Ecto neural progenitor cell (in vitro differentiated cells): ENCODE results near the gene SYNPO.

Experiments used
- DNase-seq: peaks from one replicate; pipeline ENCODE4 v3.0.0-alpha.2; 2018; ENCODE audit warnings: low spot score

Gene SYNPO

DNA sequence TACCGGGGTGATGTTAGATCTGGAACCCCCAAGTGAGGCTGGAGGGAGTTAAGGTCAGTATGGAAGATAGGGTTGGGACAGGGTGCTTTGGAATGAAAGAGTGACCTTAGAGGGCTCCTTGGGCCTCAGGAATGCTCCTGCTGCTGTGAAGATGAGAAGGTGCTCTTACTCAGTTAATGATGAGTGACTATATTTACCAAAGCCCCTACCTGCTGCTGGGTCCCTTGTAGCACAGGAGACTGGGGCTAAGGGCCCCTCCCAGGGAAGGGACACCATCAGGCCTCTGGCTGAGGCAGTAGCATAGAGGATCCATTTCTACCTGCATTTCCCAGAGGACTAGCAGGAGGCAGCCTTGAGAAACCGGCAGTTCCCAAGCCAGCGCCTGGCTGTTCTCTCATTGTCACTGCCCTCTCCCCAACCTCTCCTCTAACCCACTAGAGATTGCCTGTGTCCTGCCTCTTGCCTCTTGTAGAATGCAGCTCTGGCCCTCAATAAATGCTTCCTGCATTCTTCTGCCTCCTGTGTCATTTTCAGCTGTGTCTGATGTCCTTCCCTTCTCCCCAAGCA is 18.3 kb downstream of the SYNPO start:
- DNase-seq = no peak

DNA sequence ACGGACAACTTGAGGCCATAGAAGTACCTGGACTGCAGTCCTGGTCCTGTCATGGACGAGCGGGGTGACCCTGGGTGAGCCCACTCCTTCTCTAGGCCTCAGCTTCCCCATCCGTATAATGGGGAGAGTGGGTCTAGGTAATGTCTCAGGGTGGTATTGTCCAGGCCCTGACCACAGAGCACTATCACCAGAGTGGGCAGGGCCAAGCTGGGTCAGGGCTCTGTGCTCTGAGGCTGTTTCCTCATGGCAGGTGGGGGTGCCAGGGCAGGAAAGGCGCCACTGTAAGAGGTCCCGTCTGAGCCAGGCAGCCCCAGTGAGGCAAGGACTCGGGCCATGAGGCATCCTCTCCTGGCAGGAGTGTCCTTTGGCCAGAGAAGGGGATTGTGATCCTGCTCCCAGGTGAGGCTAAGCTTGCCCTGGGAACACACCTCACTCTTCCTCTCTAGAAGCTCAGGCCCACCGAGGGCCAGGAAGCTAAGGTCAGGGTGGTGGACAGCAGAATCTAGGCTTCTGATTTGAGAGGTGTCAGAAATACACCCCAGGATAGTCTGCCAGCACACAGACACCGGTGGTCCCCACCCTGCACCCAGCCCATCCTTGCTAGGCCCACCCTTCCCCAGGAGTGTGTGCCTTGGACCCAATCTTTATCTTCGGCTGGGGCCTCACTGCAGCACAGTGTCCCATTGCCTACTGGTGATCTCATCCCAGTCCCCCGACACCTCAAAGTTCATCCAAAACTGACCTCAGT is 19.1 kb downstream of the SYNPO start:
- DNase-seq = peak; percentile 37

DNA sequence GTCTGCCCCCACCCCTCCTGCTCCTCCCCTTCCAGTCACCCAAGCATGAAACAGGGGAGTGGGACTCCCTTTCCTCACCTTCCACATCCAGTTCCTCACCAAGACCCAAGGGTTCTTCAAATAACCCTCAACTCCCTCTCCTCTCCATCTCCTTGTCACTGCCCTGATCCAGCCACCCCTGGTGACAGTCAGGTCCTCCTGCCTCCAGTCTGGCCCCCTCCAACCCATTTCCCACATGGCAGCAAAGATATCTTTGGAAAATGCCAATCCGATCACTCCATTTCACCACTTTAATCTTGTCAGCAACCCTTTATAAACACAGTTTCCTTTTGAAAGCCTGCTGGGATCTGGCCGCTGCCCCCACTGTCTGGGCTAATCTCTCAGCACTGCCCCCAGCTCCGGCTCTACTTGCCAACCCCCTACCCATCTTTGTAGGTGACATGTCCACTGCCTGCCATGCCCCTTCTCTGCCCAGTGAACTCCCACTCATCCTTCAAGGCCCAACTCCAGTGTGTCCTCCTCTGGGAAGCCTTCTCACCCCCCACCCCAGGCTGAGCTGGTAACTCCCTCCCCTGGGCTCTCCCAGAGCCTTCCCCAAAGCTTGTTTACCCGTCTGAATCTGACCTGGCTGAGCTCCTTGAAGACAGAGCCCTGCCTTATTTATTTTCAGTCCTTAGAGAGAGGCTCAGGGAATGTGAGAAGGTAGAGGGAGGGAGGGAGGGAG is 19.8 kb downstream of the SYNPO start:
- DNase-seq = peak; percentile 49

DNA sequence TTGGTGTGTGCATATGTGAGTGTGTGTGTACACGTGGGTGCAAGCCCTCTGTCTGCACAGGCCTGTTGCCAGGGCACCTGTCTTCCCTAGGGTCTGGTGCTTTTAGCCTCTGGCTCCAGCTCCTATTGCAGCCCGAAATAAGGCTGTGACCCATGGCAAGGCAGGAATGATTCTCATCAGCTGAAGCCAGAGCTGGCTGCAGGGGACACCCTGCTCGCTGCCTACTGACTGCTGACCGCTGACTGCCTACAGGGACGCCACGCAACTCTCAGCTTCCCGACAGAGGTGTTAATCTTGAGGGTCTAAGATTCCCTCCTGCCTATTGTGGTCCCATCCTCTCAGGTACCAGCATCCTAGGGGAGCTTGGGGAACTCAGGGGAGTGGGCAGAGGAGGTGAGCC is 20.6 kb downstream of the SYNPO start, which contains the start of gene MYOZ3:
Gene MYOZ3 (plus strand): TSS at position 166 of the 400 bp plus-strand sequence. CDS start 1,691 bp downstream, outside the sequence.
- DNase-seq = no peak

DNA sequence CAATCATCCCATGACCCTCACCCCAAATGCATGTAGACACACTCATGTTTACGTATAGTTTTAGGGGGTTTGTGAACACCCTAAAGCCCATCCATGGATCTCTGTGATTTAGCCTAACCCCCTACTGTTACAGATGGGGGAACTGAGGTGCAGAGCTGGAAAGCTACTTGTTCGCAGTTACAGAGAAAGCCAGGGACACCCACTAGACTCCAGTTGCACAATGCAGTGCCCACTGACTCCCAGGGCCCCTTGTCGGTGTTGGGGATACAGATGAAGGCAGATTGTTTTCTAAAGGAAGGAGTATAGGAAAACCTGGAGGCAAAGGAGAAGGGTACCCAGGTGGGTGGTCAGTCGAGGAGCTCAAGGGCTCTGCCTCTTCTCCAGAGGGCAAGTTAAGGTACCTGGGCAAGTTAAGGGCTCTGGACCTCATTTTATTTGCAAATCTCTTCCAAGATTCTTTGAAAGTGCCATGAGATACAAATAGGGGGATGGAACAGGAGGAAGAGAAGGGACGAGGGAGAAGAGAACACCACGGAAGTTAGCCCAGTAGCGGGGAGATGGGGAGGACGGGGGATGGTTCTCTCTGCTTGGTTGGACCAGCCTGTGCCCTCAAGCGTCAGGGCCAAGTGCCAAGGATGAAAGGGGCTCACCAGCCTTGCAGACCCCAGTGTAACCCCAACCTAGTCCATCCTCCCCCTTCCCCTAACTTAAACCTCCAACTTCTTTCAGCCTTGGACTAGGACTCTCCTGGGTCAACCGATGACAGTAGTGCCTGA is 21.5 kb downstream of the SYNPO start:
- DNase-seq = no peak

DNA sequence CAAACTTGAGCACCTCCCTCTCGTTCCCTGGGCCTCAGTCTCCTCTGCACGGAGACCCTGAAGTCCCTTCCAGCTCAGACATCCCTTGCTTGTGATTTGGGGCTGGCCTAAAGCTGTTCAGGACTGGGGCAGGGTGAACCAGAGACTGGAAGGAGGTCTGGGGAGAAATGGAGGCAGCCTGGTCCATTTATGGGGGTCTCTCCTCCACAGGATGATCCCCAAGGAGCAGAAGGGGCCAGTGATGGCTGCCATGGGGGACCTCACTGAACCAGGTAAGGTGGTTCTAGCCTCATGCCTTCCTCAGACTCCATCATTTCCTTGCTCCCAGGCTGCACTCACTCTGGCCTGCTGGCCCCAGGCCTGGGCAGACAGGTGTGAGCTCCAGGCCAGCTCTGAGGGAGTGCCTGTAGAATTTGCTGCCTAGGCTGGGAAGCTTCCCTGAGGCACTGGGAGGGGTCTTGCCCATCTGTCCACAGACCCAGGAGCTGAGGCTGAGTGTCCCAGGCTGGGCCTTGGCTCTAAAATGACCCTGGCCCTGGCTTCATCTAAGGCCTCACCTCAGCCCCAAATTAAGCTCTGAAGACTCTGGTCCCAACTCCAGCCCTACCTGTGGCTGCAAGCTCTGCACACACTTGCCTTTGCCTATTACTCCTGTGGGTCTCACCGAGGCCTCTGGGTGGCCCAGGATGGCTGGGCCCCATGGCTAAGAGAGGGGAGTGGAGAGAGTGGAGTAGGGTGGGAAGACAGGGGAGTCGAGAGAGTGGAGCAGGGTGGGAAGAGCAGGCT is 22.5 kb downstream of the SYNPO start:
- DNase-seq = no peak

DNA sequence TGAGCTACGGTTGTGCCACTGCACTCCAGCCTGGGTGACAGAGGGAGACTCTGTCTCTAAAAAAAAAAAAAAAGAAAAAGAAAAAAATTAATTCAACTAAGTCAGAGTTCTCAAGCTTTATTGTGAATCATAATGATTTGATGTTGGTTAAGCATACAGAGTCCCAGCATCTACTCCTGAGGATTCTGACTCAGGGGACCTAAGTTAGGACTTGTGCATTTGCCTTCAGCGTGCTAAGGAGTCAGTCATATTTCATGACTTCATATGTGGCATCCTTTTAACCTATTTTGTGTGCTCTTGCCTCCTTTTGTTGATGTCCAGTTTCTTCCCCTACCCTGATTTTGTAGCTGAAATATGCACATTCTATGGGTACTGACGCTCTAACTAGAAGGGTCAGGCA is 23.5 kb downstream of the SYNPO start:
- DNase-seq = no peak

DNA sequence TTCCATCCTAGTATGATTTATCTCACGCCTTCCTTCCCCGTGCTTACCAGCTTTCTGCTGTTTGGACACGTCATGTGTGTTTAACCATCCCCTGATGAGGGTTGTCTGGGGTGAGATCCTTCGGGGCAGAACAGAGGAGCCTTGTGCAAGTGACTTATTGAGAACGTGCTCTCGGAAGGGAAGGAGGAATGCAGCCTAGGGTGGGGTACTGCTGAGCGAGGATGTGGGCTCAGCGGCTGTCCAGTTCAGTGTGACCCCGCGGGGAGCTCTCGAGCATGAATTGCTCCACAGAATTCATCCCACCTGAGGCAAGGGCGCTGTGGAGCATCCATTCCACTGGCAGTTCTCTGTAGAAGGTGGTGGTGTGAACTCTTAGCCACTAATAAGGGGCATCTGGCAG is 24.6 kb downstream of the SYNPO start:
- DNase-seq = no peak

DNA sequence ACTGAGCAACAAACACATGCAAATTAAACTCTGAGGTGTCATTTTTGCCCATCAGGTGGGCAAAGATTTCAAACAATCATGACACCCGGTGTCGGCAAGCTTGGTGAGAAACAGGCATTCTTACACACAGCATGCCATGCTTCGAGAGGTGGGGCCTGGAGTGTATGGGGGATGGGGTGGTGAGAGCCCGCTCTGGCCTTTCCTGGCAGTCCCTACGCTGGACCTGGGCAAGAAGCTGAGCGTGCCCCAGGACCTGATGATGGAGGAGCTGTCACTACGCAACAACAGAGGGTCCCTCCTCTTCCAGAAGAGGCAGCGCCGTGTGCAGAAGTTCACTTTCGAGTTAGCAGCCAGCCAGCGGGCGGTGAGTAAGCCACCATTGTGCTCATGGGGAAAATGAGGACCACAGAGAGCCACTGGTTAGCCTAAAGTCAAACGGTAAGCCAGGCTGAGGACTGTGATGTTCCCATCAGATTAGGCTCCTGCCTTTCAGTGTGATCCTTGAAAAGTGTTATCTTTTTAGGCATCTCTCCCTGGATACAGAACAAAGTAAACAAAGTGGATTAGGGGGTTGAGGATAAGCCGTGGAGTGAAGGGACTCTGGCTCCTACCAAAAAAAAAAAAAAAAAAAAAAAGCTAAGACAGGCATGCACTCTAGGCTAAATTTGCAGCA is 30.0 kb downstream of the SYNPO start:
- DNase-seq = no peak

DNA sequence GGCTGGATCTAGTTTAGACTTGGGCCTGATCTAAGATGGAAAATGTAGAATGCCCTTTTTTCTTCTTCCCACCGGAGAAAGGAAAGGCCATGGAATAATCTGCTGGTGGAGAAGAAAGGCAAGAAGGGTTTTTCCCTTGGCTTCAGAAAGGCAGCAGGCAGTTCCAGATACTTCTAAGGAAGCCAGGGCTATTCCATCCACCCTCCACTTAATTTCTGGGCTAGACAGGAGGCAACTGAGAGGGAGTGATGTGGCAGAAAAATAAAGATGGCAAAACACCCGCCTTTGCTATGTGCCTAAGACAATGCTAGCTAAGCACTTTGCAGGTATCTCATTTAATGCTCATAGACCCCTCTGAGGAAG is 30.5 kb downstream of the SYNPO start:
- DNase-seq = no peak

DNA sequence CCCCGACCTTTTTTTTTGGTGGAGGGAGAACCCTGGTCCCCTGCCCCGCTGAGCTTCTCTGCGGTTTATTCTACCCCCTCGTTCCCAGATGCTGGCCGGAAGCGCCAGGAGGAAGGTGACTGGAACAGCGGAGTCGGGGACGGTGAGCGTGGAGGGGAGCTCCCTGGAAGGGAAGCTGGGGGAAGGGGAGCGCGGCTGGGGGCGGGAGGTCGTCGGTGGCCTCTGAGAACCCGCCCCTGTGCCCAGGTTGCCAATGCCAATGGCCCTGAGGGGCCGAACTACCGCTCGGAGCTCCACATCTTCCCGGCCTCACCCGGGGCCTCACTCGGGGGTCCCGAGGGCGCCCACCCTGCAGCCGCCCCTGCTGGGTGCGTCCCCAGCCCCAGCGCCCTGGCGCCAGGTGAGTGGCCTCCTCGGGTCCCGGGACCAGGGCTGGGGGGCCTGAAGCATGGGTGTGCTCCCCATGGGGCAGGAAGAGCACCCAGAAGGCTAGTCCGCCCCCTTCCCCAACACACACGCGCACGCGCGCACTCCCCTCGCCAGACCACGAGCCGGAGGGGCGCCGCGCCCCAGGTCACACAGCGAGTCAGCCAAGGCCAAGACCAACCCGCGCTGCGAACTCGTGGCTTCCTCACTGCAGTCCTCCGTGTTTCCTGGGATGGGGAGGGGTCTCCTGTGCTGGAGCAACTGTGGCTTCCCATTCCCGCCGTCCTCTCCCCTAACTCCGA is 31.2 kb downstream of the SYNPO start:
- DNase-seq = peak; percentile 61

DNA sequence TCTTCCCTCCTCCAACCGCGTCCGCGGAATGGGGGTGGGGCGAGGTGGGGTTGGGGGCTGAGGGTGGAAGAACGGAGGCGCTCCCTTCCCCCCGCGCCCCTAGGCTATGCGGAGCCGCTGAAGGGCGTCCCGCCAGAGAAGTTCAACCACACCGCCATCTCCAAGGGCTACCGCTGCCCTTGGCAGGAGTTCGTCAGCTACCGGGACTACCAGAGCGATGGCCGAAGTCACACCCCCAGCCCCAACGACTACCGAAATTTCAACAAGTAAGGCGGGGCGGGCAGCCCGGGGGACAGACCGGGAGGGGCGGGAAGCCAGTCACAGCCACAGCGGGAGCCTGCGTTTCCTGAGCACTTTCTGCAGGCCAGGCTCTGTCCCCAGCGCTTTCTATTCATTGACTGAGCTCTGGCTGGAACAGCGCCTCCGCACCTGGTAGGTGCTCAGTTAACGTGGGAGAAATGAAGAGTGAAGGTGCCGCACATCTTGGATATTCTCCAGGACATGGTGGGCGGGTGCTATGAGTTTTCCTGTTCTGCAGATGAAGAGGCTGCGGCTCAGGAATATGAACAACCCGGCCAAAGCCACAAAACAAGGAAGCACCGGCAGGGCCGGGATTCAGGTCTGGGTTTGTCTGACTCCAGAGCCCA is 31.9 kb downstream of the SYNPO start:
- DNase-seq = peak; percentile 60

DNA sequence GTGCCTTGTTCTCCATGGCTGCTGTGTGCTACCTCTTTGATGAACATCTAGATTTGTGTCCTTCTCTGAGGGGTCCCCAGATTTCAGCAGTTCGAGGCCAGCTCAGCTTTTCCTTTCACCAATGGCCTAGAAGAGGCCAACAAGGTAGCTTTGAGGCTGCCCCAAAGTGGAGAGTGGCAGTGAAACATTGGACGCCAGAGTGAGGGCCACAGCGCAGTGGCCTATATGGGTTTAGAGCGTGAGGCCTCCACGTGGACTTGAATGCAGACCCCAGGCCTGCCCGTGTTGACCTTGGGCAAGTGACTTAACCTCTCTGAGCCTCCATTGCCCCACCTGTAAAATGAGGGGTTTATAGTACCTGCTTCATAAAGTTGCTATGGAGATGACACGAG is 32.4 kb downstream of the SYNPO start:
- no peak for DNase-seq

DNA sequence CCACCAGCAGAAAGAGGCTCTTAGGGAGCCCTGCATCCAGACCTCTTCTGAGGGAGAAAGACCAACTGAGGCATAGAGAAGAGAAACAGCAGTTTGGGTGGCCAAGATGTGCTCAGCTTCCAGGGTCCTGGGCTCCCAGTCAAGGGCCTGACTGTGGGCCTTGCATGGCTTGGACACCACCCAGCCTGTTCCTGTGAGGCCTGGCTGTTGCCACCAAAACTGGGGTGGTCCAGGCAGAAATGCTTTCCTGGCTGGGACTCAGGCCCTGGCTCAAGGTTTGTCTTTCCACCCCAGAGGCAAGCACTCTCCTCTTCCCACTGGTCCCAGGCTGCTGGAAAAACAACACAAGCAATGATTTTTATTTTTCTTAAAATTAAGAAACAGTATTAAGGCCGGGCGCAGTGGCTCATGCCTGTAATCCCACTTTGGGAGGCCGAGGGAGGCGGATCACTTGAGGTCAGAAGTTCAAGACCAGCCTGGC is 33.9 kb downstream of the SYNPO start:
- DNase-seq = no peak

DNA sequence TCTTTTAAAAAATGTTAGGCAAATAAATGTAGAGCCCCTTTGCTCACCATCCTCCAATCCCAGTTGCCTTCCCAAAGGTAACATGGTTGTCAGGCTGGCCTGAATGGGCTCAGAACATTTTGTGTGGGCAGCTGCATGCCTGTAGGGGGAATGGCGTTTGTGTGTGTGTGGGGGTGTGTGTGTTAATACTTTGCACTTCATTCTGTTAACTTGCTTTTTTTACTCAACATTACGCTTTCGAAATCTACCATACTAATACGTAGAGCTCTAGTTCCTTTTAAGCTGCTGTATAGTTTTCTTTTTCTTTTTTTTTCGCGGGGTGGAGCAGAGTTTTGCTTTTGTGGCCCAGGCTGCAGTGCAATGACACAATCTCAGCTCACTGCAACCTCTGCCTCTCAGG is 34.6 kb downstream of the SYNPO start:
- DNase-seq = no peak

DNA sequence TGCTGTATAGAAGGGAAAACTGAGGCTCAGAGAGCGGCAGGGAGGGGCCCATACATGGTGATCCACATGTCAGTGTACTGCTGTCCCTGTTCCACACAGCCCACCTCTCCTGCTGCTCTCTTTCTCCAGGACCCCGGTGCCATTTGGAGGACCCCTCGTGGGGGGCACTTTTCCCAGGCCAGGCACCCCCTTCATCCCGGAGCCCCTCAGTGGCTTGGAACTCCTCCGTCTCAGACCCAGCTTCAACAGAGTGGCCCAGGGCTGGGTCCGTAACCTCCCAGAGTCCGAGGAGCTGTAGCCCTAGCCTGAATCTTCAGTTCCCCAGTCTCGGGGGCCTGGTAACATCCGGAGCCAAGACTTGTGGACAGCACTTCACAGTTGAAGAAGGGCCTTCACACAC is 36.1 kb downstream of the SYNPO start:
- no peak for DNase-seq

DNA sequence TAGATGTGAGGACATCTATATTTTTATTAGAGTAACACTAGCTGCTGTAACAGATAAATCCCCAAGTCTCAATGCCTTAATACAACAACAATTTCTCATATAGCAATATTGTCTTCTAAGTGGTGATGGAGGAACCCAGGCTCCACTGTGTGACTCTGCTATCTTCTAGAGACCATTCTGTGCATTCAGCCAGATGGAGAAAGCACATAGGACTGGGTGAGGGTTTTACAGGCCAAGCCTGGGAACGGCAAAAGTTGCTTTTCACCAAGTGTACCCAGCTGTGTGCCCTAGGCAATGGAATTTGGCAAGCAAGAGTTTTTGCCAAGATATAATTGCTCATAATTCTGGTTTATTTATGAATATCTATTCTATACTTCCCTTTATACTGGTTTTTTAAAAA is 48.7 kb downstream of the SYNPO start:
- DNase-seq = no peak

DNA sequence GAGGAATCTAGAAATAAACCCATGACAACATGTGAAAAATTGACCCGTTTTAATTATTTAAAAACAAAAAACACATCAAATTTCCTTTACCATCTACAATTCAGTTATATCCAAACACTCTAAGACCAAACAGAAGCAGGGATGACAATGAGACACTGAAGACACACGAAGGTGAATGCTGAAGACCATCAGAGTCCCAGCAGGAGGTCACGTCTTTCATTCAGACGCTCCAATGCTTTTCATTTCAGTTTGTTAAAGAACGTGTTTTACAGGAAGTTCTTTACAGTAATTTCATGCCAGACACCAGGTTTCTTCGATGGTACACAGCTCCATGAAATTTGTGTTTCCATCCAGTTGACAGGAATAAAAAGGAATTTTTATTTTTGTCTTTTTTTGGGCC is 50.3 kb downstream of the SYNPO start:
- DNase-seq = no peak

DNA sequence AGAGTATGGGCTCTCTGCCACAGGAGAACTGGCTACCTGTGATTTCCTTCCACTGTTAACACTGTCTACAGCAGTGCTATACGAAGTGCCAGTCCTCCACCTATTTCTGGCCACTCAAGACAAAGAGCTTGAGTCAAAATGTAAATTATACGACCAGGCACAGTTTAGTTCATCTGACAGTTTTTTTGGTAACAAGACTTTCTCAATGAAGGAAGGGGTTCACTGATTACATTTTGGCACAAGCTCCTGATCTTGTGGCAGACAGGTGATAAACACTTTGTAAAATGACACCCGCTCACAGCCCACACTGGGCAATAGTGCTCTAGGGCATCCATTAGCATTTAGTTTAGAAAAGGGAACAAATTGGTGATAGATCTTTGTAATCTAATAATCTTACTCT is 51.8 kb downstream of the SYNPO start:
- DNase-seq = no peak

DNA sequence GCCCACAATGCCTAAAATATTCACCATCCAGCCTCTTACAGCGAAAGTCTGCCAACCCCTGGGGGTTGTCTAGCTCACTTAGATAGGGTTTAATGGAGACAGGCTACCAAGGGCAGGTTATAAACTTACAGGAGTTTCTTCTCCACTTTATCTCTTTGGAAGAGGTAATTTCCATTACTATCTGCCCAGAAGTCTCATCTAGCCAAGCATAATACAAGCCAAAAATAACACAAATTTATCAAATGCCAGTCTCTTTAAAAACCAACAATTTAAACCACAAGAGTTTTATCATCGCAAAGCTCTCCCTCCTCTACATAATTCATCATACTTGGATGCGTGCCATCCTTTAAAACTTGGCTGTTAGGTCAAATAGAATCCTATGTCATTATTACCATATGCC is 54.2 kb downstream of the SYNPO start:
- no peak for DNase-seq
